GM18861 (cell line): ENCODE results near the gene MYO5B.

Experiments
- ATAC-seq: cut with Tn5 transposase; IDR thresholded peaks from one replicate; pipeline ENCODE4 v1.9.1; 2021; ENCODE audit not compliant: unreplicated experiment

Gene MYO5B

DNA sequence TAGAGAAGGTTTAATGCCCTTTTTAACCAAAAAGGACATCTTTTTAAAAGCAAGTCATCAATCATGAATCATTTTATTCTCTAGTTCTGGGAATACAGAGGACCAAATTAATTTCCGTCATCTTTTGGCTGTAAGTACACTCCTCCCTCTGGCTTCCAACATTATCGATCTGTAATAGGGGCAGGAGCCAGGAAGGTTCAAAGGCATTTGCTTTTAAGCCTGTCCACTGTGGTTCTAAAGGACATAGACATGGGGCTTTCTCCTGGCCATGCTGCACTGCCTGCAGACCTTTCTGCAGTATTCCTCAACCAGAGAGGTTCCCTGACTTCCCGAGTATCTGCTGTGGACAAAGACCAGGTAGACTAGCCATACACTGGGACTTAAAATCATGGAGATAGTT, 170.5 kb downstream of the MYO5B start:
- ATAC-seq, result no peak

DNA sequence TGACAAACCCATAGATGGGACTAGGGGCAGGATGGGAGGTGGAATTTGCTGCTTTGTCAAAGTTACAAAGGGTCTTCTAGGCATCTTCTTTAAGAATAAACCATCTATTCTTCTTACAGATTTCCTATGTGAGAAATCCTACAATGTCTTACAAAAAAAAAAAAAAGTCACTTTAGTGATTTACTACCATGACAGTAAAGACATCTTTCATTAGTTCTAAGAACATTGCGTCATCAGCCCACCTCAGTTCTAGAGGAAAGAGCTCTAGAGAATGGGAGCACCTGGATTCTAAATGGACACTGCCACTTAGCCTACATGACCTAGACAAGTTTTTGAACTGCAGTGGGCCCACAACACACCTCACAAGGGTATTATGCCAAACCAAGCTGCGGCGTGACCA, 172.0 kb downstream of the MYO5B start:
- no peak for ATAC-seq

DNA sequence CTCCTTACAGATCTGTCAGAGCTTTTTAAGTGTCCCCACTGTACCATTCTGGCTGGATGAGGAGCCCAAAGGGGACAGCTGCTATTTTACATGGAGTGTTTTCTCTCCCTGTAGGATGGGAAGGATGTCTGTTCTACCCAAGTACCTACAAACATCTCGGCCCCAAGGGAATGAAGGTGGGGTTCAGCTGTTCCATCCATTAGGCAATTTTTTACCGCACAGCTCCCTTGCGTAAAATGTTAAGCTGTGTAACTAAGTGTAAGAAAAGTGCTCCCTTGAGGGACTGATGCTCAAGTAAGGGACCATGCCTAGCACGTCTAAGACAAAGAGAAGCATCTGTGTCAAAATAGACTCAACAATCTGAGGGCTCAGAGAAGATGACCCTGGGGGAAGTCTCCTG, 180.3 kb downstream of the MYO5B start:
- ATAC-seq, result no peak

DNA sequence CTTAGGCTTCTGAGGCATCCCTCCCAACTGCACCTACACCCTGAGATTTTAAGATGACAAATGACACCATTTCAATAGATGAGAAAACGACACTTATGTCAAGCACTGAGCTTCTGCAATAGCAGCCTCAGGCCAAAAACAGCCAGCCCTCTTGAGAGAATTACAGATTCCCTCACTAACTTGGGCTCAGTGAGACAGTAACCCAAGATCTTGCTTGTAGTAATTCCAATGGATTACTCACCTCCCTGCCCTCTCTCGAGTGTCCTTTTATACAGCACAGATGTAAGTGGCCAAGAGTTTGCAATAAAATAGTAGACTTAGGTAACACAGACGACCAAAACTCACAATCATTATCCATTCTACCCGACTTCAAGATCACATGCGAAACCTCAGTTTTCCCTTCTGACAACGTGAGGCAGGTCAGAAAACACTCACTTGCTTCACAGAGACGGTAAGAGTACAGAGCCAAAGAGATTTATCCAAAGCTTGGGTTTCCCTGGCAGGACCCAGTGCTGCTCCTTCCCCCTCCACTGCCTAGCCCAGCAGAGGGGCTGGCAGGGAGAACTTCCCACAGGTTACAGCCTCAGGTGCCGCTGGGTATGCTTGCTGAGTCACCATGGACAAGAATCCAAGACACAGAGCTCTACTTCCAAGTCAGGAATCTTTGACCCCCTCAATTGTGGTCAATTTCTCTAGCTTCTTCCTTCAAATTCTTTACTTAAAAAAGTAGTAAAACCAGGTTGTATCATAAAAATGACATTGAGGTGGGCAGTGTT, 181.4 kb downstream of the MYO5B start:
- no peak for ATAC-seq

DNA sequence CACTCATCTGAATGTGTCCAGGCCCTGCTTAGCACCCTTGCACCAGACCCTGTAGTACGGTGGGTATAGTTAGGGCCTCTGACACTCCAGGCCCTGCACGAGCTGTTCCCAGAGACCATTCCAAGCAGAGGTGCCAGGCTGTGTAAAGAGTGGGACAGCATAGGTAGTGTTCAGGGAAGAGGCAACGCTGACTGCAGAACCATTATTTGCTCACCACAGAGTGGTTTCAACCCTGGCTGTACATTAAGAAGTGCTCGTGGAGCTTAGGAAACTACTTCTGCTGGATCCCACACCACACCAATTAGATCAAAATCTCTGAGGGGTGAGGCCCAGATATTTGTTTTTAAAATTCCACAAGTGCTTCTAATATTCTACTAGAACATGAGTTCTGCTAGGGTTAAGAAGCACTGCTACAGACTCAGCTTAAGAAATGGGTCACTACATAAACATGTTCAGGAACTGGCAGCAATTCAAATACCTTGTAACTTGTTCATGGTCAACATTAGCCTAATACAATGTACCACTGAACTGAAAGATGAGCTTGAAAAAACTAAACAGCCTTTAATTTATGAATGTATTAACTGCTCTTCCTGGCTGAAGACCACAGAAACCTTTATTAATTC, 183.0 kb downstream of the MYO5B start:
- no peak for ATAC-seq

DNA sequence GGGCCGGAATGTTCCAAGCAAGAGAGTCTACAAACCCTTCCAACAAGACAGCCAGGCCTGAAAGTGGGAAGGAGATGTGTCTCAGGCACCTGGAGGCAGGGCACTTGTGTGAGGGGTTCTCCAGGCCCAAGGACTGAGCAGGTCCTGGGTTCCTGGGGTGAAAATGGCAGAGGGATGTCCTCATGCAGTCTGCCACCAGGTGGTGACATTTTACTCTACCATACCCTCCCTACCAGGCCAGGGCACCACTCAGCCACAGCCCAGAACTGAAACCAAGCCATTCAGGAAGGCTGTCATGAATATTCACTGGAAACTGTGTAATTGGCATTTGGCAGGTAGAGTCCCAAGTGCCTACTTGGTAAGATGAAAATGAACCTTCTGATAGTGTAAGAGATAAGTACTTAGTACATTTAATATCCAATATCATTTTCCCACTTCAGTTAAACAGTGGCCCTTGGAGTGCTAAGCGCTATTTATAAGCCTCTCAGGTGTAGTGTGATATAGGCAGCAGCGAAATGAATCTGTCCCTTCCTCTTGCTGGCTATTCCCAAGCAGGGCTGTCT, 185.1 kb downstream of the MYO5B start:
- ATAC-seq, result peak; percentile 82

DNA sequence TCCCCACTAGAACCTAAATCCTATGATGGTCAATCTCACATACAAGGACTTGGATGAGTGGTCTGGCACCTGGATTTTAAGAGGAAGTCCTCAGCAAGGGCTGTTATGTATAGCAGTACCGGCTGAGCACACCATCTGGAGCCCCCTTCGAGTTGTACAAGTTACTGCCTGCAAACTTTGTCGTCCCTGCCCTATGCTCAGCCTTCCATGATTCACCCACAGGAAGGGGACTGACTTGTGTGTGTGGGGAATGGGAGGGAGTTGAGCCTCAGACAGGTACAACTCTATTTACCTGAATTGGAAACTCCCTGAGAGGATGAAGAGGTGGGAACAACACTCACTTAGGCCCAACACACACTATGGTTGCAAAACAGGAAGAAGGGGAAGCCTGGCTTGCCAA, 186.6 kb downstream of the MYO5B start:
- ATAC-seq, result no peak

DNA sequence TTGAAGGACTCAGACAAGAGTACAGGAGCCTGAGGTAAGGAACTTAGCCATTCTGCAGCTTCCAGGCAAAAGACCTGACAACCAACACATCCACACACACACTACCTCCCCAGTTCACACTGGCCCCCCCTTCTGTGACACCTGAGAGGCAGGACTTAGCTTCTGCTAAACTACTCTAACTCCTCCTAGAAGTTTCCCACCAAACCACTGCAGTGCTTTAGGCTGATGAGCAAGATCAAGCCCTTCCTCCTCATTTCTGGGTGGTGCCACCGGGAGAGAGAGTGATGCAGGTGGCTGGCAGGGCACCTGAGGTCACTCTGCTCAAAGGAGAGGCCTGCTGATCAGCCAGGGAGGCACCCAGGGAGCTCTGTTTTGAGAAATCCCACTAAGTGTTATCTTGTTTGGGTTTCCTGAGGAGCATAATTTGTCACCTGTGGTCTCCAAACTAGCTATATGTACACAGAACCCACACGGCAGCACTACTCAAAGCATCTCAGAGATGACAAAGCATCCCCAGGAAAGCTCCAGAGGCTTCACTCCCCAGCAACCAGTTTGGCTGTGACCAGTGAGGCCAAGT, 188.4 kb downstream of the MYO5B start:
- ATAC-seq, result no peak

DNA sequence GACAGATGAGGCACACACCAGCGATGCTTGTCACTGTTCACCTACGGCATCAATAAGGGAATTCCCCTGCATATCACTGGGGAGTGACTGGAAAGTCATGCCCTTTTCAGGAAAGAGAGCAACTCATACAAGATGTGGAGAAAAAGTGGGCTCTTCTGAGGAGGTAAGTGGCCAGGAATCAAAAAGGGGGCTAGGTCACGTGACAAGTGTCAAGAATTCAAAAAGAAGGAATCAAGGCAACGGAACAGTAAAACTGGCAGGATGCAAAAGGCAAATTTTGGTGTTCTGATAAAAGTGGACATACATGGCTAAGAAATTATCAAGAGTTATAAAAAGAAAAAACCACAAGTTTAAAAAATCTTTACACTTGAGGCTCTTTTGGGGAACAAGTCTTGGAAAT, 190.9 kb downstream of the MYO5B start:
- no peak for ATAC-seq

DNA sequence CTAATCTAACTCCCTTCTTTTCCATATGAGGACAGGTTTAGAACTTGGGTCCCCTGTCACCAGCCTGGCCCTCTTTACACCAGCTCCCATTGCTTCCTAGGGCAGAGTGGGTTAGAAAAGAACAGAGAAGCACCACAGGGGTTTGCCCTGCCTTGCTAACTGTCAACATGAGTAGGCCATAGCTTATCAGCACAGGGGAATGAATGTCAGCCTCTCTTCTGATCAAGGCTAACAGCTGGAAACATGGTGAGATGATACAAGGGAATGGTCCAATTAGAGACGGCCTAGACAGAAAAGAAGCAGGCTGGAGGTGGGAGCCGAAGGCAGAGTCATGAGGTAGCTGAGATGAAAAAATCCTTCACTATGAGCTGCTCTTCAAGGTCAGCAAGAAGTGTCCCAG, 192.2 kb downstream of the MYO5B start:
- ATAC-seq, result no peak

DNA sequence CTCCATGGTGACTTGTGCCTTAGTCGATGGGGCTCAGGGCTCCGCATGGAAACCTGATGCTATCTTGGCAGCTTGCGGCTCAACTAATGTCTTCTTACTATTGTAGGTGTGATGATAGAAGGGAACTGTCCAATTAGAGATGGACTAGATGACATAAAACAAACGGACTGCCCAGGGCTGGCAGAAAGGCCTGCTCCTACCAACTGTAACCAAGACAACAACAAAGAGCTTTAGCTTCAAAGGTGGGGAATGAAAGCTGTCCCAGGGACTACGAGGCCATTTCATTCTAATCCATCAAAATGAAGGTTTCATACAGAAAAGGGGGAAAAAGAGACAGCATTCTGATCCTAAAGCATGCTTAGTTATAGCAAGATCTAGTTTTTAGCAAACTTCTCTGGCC, 194.7 kb downstream of the MYO5B start:
- ATAC-seq, result no peak

DNA sequence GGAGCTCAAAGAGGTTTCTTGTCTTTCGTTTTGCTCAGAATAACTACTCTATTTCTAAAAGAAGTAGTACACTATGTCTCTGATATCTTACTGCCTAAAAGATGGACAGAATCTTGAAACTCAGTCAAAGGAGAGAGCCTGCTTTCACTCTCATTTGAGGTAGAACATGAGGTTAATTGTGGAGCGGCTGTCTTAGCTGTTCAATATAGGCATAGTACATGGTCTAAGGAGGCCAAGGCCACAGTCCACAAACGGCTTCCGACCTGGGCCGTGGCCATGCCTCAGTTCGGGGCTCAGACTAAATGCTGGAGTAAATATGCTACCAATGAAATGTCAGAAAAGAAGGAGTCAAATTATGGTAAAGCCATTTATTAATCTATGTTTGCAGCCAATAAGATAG, 195.8 kb downstream of the MYO5B start:
- no peak for ATAC-seq

DNA sequence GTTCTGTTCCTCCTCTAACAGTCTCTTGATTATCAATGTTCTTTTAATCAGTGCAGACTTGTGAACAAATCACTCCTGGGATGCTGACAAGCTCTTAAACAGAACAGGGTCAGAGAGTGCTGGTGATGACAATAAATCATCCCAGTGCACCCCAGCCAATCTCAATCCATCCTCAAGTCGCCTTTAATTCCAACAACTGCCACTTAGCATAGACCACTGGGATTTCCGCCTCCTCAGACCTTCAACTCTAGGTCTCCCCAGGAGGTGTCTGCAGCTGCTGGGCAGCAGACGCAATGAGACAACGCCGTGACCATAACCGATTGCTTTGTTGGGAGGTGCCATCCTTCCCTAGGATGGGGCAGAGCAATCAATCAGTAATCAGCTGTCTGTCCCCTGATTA, 197.4 kb downstream of the MYO5B start:
- no peak for ATAC-seq

DNA sequence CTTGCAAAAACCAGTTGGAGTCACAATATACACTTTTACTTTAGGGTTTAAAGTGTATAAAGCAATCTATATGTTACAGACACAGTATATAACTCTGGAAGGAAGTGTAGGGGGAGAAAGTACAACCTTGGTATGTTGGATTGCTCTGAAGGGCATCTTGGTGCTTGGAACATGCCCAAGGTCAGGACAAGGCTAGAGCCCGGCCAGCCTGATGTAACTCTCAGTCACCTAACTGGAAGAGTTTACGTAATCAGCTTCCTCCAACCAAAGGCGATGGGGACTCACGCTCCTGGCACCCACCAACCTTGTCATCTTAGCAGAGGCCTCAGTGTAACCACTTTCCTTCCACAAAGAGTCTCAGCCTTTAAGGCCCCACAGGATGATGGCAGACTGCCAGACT, 200.5 kb downstream of the MYO5B start:
- ATAC-seq, result no peak

DNA sequence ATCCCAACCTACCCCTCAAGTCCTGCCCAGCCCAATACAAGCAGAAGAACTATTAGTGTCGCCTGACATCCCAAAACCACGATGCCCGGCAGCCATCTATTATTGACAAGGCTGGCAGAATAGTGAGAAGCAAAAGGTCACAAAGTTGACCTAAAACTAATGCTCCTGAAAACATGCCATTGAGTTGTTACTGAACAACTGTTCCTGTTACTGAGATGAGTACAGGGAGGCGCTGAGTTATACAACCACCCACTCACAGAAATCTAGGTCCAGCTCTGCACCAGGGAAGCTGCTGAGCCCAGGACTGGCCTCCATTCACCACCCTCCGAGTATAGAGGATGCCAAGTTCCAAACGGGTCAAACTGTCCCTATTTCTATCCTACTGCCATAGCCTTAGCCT, 201.6 kb downstream of the MYO5B start:
- ATAC-seq, result no peak

DNA sequence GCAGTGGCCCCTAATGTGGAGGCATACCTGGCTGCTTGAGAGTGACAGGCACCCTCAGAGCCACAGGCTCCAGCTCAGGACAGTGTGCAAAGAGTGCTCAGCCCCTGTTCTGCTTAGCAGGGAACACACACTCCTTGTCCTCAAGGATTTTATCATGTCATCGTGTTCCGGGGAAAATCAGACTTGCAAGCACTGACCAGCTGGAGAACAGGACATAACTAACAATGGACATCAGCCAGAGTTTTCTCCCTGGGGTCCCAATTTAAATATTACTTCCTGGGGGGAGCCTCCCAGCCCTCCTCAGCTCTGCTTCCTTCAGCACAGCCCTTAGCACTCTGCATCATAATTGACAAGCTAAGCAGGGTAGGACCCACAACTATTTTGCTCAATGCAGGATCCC, 206.2 kb downstream of the MYO5B start:
- no peak for ATAC-seq

DNA sequence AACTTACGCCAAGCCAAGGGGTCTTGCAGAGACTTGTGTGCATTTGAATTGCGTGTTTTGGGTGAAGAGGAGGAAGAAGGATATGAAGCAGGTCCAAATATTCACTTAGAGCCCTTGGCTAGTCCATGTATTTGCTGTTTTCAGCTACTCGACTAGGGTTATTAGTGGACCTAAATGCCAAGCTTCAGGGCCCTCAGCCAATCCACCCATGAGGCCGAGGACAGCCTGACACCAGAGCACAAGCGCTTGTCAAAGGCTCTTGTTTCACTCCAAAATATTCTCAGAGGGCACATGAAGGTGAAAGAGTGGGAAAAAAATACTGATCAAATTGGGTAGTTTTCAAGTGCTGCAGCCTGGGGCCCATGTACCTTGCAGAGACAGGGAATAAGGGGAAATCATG, 206.8 kb downstream of the MYO5B start:
- no peak for ATAC-seq

DNA sequence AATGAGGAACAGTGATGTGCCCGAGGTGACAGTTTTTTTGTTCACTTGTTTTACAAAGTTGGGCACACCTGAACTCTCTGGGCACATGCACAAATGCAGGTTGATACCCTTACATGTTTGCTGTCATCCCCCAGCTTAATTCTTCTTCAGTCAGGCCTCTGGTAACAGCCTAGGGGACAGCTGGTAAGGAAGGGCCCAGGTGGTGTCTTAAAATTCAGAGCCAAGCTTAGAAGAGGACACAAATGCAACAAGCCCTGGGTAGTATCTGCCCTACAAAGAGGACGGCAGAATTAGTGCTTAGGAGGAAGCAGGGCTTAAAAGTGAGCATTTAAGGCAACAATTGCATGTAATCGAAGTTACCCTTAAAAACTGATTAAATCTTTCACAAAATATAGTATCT, 209.7 kb downstream of the MYO5B start:
- no peak for ATAC-seq

DNA sequence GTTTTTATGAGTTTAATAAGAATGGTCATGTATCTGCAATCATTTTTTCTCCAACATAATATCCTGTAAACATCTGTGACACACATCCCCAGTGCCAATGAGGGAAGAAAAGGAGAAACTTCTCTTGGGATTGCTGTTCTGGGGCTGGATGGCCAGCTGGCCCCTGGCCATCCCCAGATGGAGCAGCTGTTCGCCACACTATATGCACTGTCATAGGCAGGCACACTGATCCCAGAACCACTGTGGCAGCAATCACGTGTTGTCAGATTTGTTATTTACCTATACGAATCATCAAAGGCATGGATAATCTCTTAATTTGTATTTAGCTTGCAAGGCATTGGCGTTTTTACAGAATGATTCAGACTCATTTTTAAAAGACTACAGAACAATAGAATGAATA, 214.1 kb downstream of the MYO5B start:
- no peak for ATAC-seq

DNA sequence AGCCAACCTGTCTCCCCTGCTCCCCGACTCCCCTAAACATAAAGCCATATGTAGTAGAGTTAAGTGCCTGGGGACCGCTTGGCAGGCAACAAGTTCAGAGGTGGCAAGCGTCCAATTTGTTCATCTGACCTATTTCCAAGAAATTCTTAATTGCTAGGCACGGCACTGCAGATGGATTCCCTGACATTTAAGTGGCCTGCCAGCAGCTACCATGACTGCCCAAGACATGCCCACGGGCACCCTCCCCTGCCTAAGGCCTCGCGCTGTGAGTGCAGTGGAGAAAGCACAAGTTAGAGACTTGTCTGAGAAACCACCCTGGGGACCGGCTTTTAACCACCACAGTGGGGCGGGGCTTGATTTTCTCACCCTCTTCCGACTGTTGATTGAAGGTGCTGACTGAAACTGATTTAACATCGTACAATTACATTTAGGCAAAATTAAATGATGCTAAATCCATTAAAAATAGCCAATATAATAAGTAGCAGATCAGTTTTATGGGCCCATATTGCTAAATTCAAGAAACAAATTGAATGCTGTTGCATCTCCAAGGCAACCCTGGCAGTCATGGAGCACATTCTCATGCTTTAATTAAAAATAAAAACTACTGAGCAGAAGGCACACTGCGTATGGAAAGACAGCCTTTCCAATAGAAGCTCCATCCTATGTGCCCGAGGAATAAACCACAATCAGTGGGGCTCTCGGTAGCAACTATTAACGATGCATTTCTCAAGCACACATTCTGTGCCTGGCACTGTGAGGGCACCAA, 218.0 kb downstream of the MYO5B start:
- ATAC-seq, result no peak

DNA sequence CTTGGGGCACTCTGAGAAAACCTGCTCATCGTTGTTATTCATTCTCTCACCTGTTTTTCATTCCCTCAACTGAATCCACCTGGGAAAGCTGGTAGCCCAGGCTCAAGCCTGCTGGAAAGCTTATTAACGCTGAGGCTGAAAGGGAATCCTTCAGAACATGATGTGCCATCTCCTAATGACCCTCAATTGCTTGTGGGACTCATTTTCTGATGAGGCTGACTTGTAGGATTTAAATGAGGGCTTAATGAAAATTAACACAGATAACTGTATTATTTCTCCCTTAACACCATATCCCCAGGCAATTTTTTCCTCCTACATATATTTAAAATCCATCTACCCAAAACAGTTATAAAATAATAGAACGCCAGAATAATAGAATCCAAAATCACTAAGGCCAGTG, 218.9 kb downstream of the MYO5B start:
- ATAC-seq, result no peak

DNA sequence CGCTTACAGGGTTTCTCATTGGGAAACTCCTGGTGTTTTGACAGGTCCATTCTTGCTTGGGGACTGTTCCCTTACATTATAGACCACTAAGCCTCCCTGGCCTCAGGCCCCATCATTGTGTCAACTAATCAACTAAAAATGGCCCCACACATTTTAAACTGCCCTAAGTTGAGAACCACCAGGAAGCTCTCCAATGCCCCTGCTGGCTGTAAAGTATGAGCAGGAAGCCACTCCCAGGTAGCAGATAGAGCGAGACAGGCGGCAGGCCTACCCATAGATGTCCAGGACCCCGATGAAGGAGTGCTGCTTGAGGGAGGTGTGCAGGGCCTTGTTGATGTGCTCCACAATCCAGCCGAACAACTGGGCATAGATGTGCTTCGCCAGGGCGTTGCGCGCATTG, 220.9 kb downstream of the MYO5B start:
- ATAC-seq, result no peak
